Measurements from ENCODE around the gene GEMIN4. TPM values are rescaled to one million over a fixed set of nuclear protein-coding genes. Genes with fewer than 3 reads are reported as not detected.

Gene GEMIN4
- total RNA-seq, 1 experiment from 2014 or later = 24.6 TPM

GRCh38 chr17:800446-801242 lies 48.6 kb upstream of the GEMIN4 start:
- POLR2A ChIA-PET (ENCODE audit: unreplicated experiment) = no interaction called here
- Histone ChIP-seq H3K9me3 (ENCODE audit: low read length) (no peaks in the 10 kb centered on the region), H3K9ac (ENCODE audit: low read length) (no peak overlapping the region), H3K9me2 (replicated peaks; ENCODE audit: low read length) (no peaks in the 10 kb centered on the region), H3K4me2 (ENCODE audit: low read length) (no peak overlapping the region), H3K27me3 (ENCODE audit: low read length) (no peaks in the 10 kb centered on the region), H3K79me2 (ENCODE audit: low read length) (no peaks in the 10 kb centered on the region), H3K4me1 (ENCODE audit: insufficient read depth, low read length) (no peaks in the 10 kb centered on the region), H3K4me3 (ENCODE audit: low read length) (no peak overlapping the region), H2AFZ (ENCODE audit: low read length) (no peak overlapping the region), H3K36me3 (ENCODE audit: low read depth, low read length) (no peaks in the 10 kb centered on the region), H3K27ac (ENCODE audit: low read length) (no peak overlapping the region), H4K20me1 (ENCODE audit: low read length) (no peaks in the 10 kb centered on the region), H3F3A (ENCODE audit: low read length, unreplicated experiment) (no peaks in the 10 kb centered on the region)
- DNase-seq (no peak), ATAC-seq (no peak)
- intact Hi-C loops (cut with micrococcal nuclease) = no loop called here
- no peak for TF ChIP-seq EZH2phosphoT487 (IDR thresholded peaks at IDR 0.05; ENCODE audit: borderline replicate concordance, low read length)
- TF ChIP-seq EZH2 (IDR thresholded peaks at IDR 0.05; ENCODE audit: low read length, unreplicated experiment) = no peak
- TF ChIP-seq, protein P1, sequence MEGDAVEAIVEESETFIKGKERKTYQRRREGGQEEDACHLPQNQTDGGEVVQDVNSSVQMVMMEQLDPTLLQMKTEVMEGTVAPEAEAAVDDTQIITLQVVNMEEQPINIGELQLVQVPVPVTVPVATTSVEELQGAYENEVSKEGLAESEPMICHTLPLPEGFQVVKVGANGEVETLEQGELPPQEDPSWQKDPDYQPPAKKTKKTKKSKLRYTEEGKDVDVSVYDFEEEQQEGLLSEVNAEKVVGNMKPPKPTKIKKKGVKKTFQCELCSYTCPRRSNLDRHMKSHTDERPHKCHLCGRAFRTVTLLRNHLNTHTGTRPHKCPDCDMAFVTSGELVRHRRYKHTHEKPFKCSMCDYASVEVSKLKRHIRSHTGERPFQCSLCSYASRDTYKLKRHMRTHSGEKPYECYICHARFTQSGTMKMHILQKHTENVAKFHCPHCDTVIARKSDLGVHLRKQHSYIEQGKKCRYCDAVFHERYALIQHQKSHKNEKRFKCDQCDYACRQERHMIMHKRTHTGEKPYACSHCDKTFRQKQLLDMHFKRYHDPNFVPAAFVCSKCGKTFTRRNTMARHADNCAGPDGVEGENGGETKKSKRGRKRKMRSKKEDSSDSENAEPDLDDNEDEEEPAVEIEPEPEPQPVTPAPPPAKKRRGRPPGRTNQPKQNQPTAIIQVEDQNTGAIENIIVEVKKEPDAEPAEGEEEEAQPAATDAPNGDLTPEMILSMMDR (conservative IDR thresholded peaks at IDR 0.05; ENCODE audit: low read depth, low read length) = no peak
- BruUV-seq (replicated peaks) = no TSS peak
- CTCF ChIA-PET = no interaction called here

DNA sequence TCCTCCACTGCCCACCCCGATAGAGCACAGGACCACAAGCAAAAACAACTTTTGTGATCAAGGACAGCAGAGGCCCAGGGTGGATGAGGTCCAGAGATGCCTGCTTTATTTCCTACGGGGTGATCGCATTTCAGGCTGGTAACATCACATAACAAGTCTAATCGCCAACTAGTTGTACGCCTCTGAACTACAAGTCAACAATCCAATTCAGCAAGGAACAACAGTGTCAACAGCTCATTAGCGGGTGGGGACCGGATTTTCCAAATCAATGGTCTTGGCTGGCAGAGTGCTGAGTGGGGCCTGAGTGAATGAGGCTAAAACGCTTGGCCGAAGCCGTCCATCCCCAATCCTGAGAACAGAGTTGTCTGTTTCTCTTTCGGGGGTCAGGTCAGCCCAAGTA lies 47.2 kb upstream of the GEMIN4 start:
- no peaks in the 10 kb centered on the region for H3K27me3 ChIP-seq (ENCODE audit: low read length)
- H3K4me2 ChIP-seq (ENCODE audit: low read length) = no peak overlapping the region
- DNase-seq = no peak
- TF ChIP-seq EZH2phosphoT487 (IDR thresholded peaks at IDR 0.05; ENCODE audit: borderline replicate concordance, low read length) = no peak
- TF ChIP-seq EZH2 (IDR thresholded peaks at IDR 0.05; ENCODE audit: low read length, unreplicated experiment) = no peak
- TF ChIP-seq, protein P1 (conservative IDR thresholded peaks at IDR 0.05; ENCODE audit: low read depth, low read length) = no peak
- no peak overlapping the region for H3K4me3 ChIP-seq (ENCODE audit: low read length)
- no peaks in the 10 kb centered on the region for H3K9me3 ChIP-seq (ENCODE audit: low read length)
- H3F3A ChIP-seq (ENCODE audit: low read length, unreplicated experiment) = no peaks in the 10 kb centered on the region
- H3K79me2 ChIP-seq (ENCODE audit: low read length) = no peaks in the 10 kb centered on the region
- no peak overlapping the region for H2AFZ ChIP-seq (ENCODE audit: low read length)
- H3K36me3 ChIP-seq (ENCODE audit: low read depth, low read length) = no peaks in the 10 kb centered on the region
- H3K27ac ChIP-seq (ENCODE audit: low read length) = no peak overlapping the region
- no peak for ATAC-seq
- no peaks in the 10 kb centered on the region for H4K20me1 ChIP-seq (ENCODE audit: low read length)
- H3K9ac ChIP-seq (ENCODE audit: low read length) = no peak overlapping the region
- ChIA-PET CTCF (no interaction called here), POLR2A (ENCODE audit: unreplicated experiment) (no interaction called here)
- no TSS peak for BruUV-seq (replicated peaks)
- H3K4me1 ChIP-seq (ENCODE audit: insufficient read depth, low read length) = no peaks in the 10 kb centered on the region
- no peaks in the 10 kb centered on the region for H3K9me2 ChIP-seq (replicated peaks; ENCODE audit: low read length)
- intact Hi-C loops (cut with micrococcal nuclease) = no loop called here

GRCh38 chr17:798246-798645 lies 46.2 kb upstream of the GEMIN4 start:
- POLR2A ChIA-PET (ENCODE audit: unreplicated experiment) = no interaction called here
- TF ChIP-seq, protein P1 (conservative IDR thresholded peaks at IDR 0.05; ENCODE audit: low read depth, low read length) = no peak
- TF ChIP-seq EZH2 (IDR thresholded peaks at IDR 0.05; ENCODE audit: low read length, unreplicated experiment) = no peak
- TF ChIP-seq EZH2phosphoT487 (IDR thresholded peaks at IDR 0.05; ENCODE audit: borderline replicate concordance, low read length) = no peak

More at GRCh38 chr17:798246-798645, 46.2 kb upstream of the GEMIN4 start:
- no peaks in the 10 kb centered on the region for H3F3A ChIP-seq (ENCODE audit: low read length, unreplicated experiment)
- ATAC-seq (no peak), DNase-seq (no peak)
- no peaks in the 10 kb centered on the region for H3K27me3 ChIP-seq (ENCODE audit: low read length)
- no peaks in the 10 kb centered on the region for H3K36me3 ChIP-seq (ENCODE audit: low read depth, low read length)
- intact Hi-C loops (cut with micrococcal nuclease) = no loop called here
- no peaks in the 10 kb centered on the region for H4K20me1 ChIP-seq (ENCODE audit: low read length)
- no peaks in the 10 kb centered on the region for H3K9me2 ChIP-seq (replicated peaks; ENCODE audit: low read length)
- CTCF ChIA-PET = no interaction called here
- H3K9ac ChIP-seq (ENCODE audit: low read length) = no peak overlapping the region
- no peaks in the 10 kb centered on the region for H3K9me3 ChIP-seq (ENCODE audit: low read length)
- BruUV-seq (replicated peaks) = no TSS peak
- no peak overlapping the region for H3K4me3 ChIP-seq (ENCODE audit: low read length)
- H3K4me2 ChIP-seq (ENCODE audit: low read length) = no peak overlapping the region
- H2AFZ ChIP-seq (ENCODE audit: low read length) = no peak overlapping the region
- no peak overlapping the region for H3K27ac ChIP-seq (ENCODE audit: low read length)
- H3K4me1 ChIP-seq (ENCODE audit: insufficient read depth, low read length) = peaks cover 8% of the 10 kb centered on the region
- no peaks in the 10 kb centered on the region for H3K79me2 ChIP-seq (ENCODE audit: low read length)

Data from PC-3 (cell line).